ENCODE data around the gene MET.

GRCh38 chr7:116707289-116707688 lies 35.3 kb downstream of the MET start:
- TF ChIP-seq, protein P1, sequence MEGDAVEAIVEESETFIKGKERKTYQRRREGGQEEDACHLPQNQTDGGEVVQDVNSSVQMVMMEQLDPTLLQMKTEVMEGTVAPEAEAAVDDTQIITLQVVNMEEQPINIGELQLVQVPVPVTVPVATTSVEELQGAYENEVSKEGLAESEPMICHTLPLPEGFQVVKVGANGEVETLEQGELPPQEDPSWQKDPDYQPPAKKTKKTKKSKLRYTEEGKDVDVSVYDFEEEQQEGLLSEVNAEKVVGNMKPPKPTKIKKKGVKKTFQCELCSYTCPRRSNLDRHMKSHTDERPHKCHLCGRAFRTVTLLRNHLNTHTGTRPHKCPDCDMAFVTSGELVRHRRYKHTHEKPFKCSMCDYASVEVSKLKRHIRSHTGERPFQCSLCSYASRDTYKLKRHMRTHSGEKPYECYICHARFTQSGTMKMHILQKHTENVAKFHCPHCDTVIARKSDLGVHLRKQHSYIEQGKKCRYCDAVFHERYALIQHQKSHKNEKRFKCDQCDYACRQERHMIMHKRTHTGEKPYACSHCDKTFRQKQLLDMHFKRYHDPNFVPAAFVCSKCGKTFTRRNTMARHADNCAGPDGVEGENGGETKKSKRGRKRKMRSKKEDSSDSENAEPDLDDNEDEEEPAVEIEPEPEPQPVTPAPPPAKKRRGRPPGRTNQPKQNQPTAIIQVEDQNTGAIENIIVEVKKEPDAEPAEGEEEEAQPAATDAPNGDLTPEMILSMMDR (IDR thresholded peaks at IDR 0.05; ENCODE audit: low read depth, low read length, missing input control): no peak
- TF ChIP-seq SP1 (IDR thresholded peaks at IDR 0.05) (no peak), RXRA (IDR thresholded peaks at IDR 0.05) (no peak), YY1 (IDR thresholded peaks at IDR 0.05) (no peak), MAX (IDR thresholded peaks at IDR 0.05) (no peak), FOXA1 (IDR thresholded peaks at IDR 0.05) (no peak), EGR1 (IDR thresholded peaks at IDR 0.05; ENCODE audit: low read depth in 2 of 2) (no peak), HNF4G (IDR thresholded peaks at IDR 0.05) (no peak), TAF1 (conservative IDR thresholded peaks at IDR 0.05) (no peak), GABPA (IDR thresholded peaks at IDR 0.05 in 1 of 2, conservative IDR thresholded peaks at IDR 0.05 in 1 of 2) (no peak), NR2F2 (IDR thresholded peaks at IDR 0.05) (no peak), REST (IDR thresholded peaks at IDR 0.05) (no peak)
